ENCODE measurements around the gene ARL4A.
A peak's percentile ranks its signal among the peaks of the same experiment; 100 is the strongest.

ARL4A gene

DNA sequence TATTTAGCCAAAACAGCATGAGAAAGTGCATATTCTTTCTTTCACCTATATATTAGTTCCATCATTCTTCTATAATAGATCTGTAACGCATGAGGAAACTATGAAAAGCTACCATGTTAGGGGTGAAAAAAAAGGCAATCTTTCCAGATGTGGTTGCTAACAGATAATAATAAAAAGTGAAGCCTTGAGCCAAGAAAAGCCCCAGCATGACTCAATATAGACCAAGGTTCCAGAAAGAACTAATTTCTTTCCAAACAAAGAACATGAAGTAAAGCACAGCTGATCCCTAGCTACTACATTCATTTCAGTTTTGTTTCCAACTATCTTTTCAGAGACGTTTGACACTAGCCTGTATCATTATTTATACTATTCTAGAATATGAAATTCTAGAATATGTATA is 16.4 kb downstream of the ARL4A start:
- DNase-seq = no peak

DNA sequence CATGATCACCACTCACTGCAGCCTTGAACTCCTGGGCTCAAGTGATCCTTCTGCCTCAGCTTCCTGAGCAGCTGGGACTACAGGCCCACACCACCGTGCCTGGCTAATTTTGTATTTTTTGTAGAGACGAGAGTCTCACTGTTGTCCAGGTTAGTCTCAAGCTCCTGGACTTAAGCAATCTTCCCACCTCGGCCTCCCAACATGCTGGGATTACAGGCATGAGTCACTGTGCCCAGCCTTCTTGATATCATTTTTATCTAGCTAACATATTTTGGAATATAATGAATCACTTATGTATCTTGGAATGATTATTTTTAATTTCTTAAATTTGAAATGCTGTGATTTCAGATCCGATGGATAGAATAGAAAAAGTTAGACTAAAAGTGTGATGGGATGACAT is 18.4 kb downstream of the ARL4A start:
- DNase-seq = no peak

DNA sequence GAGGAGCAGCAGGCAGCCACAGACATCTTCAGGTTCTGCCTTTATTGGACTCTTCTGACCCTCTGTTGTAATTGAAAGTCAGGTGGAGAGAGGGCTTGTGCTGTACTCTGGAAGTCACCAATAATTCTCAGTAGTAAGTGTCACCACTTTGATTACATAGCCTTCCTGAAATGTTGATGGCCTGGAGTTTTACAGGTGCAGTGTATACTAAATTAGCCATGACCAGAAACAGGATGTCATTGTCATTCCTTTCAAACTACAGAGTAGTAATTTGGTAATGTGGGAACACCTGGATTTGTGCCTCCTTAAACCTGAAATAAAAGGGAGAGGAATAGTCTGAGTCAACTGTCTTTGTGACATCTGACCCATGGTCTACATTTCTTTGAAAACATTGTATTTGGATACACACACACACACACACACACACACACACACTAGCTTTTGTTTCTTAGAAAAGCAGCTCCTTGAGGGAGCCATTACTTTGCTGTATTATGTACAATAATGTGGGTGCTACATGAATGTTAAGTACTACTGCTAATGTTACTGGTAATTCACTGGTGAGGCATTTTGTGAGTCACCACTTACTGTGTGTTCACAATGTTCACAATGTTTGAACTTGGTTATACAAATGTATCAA is 19.6 kb downstream of the ARL4A start:
- DNase-seq = peak; percentile 95

DNA sequence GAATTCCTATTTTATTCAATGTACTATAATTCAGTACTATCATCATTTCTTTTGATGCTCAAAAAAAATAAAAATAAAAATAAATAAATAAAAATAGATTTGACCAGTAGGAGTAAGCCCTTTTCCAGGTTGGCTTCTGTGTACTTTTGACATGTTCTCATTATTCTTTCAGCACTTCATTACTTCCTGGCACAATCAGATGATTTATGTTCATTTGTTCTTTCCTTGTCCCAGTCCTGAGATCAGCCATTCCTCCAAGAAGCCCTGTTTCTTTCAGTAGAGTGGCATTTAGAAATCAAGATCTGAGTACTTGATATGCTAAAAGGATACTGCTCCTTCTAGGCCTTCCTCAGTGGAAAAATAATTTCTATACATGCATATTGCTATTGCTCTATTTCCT is 20.9 kb downstream of the ARL4A start:
- no peak for DNase-seq

DNA sequence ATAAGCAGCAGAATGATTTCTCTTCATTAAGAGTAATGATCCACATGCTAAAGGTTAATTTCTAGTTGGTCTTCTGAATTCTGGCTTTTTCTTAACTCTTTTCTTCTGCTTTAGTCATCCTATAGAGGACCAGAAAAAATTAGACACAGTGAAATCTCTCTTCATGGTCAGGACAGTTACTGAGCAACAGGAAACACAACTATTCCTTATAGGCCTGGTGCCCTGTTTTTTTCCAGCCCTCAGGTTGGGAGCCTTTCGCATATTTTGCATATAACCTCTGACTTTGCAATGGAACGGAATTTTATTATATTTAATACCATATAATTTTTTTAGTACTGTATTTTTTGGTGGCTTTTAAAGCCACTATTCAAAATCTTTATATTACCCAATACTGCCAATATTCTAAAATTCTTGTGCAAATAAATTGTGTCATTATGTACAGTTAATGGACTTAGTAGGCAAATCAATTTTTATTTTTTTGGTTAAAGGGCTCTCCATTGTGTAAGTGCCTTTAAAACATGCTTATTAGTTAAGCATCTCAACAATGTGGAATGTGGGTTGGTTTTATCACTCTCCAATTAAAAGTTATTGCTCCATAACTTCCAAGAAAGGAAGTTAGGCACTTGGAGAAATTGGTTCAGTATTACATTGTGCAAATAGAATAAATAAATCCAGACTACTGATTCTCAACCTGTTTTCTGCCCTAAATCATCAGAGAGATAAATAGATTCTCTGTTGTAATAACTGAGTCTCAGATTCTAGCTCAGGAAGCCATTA is 22.5 kb downstream of the ARL4A start:
- no peak for DNase-seq

DNA sequence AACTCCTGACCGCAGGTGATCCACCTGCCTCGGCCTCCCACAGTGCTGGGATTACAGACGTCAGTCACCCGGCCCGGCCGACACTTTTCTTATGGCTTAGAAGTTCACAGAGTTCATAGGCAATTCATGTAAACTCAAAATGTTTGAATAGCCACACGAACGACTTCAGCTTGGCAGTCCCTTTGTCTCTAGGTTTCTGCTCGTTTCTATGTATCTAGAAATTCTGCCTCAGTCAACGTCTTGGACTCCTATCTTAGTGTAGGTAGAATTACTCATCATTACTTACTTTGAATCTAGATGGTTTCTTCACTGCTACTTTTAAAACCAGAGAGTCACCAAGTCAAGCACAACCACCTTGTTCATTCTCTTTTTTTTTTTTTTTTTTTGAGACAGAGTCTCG is 23.7 kb downstream of the ARL4A start:
- no peak for DNase-seq

DNA sequence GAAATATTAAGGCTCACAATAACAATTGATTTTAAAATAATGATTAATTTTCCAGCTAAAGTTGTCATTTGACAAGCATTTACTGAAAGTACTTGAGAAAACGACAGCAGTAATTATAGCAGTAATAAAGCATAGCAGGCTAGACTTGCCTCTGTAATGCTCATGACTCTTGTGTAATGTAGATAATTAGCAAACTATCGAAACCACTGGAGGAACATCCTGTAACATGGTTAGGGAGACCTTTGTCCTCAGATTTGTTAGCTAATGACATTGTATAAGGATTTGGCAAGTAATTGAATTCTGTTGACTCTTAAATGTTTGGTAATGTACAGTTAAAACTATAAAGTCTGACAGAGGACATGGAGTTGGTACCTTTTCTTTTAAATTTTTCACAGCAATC is 24.8 kb downstream of the ARL4A start:
- DNase-seq = peak; percentile 59

DNA sequence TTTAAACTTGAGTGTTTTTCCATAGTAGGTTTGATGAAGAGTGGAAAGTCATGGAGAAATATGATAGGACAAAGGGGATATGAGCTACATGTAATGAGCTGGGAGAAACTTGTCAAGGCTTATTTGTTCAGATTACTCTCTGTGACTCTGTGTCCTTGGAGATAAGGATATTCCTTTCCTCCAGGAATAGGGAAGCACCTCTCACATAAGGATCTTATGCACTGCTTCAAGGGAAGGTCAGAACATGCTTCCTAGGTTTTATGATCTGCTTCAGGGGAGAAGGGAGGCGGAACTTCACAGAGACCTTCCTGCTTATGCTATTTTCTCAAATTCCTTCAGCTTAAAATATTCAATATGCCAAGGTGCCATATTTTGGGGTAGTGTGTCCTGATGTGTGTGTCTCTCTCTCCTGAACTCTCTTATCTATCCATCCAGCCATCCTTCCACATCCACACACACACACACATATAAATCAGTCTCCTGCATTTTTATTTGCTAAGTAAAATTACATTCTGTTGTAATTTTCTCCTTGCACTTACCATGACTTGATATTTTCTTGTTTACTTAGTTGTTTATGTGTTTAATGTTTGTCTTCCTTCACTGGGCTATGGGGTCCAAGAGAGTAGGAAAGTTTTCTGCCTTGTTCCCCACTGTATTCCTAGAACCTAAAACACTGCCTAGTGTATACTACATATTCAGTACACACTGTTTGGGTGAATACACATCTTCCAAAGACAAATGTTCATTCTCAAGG is 26.4 kb downstream of the ARL4A start:
- DNase-seq = no peak

DNA sequence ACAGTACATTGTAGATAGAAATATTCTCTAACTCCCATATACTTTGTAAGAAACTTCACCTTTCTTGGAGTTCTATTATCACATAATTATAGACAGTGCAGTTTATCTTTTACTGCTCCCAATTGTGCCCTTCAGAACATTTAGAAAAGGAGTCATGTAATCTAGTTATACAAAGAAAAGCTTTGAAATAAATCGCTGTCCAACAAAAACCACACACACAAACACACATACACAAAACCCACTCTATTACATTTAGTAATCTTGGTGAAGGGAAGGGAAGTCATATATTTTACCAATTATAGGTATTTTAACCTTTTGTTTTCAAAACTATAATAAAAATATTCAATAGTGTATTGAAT is 26.9 kb downstream of the ARL4A start:
- no peak for DNase-seq

DNA sequence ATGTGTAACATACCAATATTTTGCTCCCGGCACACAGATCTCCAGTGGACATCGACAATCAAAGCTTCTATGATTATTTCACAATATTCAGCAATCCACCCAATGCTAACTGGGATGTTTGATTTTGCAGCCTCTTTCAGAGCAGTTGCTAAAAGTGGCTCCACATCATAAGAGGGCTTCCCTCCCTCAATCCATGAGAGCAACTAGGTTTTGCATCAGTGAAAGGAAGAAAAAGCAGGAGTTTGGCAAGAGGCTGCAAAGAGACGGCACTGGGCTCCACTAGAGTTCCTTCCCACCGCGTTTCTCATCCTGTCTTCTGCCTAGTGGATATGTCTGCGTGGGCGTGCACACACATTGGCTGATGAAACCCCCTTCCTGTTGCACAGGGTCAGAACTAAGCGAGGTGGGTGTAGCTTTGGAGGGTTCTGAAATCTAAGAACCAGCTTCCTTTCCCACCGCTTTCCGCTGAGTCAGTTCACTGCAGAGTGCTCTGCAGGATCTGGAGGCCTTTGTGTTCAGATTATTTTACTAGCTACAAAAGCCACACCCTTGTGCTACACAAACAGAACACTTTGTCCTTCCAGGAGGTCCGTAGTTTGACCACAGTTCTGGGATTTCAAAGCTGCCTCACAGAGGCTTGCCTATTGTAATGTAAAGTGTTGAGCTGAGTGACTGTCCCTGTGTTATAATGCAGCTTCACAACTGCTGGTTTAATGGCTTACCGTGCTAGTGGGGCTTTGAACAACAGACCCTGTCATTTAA is 28.1 kb downstream of the ARL4A start:
- DNase-seq = peak; percentile 92

DNA sequence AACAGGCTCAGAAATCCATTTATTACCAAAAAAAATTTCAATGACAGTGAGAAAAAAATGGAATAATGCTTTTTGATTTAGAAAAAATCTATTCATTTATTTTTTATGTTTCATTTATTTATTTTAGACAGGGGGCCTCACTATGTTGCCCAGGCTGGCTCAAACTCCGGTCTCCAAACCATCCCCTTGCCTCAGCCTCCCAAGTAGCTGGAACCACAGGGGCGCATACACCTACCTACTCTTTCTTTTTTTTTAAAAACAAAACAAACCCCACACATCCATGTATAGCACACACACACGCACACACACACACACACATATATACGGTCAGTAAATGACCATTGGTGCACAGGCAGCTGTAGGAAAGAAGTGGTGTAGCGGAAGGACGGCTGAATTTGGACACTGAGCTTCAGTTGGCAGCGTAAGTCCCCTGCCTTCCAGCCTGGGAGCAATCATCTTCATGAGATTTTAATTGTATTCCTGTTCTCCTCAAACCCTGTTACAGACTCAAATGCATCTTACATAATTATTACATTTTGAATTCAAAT is 28.8 kb downstream of the ARL4A start:
- DNase-seq = peak; percentile 22

DNA sequence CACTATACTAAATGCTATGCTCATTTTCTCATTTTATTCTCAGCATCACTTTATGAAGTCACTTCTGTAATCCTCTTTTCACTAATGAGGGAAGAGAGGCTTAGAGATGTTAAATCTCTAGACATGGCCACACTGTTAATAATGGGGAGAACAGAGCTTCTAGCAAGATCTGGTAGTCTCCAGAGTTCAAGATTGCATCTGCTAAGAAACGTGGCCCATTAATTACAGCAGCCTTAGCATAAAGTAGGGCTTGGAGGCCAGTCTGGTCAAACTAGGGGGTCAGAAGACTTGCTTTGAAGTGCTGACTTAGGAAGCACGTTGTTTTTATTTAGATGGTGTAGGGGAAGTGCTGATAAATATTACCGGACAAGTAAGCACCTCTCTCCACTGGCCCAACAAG is 29.3 kb downstream of the ARL4A start:
- no peak for DNase-seq

DNA sequence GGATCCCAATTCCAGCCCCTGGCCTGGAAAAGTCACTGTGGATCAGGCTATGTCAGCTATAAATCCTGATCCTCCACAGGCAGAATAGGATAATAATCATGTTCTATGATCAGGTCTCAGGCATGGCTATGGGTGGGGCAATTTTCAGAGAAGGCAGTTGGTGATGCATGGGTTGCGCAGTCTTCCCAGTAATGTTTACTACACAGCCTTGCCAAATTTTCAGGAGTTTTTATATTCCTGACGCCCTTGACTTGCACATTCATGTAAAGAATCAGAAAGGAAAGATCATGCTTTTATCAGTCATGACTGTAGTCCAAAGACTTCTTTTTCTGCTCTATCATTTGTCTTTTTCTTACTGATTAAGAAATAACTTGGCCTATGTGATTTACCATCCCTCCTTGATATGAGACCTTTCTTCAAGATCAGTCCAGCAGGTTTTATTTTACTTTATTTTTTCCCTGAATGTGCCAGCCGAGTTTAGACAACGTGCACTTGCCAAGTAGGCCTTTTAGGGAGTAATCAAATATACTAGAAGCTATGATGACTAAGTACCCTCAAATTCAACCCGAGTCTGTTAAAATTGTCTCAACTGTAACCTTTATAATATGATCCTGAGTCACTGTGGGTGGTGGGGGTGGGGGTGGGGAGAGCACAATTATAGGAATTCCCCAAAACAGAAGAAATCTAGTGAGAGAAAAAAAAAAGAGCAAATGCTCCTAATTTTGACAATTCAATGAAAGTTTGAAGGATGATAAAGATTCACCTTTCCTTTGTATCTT is 31.9 kb downstream of the ARL4A start:
- DNase-seq = no peak

DNA sequence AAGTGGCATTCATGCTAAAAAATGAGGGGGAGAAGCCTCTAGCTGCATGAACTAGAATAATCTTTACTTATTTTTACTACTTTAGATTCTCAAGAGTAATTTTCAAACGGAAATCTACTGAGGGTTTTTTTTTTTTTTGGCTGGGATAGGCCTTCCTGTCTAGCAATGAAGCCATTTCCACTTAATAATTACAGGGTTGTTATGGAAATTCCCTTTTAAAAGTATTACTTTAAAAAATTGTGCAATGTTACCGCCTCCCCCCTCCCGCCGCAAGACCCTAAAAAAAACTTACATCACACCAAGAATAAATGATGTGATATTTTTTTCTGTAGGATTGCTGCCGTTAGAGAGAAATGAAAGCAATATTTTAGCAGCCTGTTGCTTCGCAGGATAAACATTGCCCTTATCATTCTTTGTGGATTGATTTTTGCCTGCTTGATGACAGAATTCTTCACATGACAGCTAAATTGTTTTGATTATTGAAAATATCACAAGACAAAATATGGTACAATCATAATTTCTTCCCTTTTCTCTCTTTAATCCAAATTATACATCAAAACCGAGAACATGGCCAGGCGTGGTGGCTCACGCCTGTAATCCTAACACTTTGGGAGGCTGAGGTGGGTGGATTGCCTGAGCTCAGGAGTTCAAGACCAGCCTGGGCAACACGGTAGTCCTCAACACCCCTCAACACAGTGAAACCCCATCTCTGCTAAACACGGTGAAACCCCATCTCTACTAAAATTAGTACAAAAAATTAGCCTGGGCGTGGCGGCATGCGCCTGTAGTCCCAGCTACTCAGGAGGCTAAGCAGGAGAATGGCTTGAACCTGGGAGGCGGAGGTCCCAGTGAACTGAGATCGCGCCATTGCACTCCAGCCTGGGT is 32.8 kb downstream of the ARL4A start:
- no peak for DNase-seq

DNA sequence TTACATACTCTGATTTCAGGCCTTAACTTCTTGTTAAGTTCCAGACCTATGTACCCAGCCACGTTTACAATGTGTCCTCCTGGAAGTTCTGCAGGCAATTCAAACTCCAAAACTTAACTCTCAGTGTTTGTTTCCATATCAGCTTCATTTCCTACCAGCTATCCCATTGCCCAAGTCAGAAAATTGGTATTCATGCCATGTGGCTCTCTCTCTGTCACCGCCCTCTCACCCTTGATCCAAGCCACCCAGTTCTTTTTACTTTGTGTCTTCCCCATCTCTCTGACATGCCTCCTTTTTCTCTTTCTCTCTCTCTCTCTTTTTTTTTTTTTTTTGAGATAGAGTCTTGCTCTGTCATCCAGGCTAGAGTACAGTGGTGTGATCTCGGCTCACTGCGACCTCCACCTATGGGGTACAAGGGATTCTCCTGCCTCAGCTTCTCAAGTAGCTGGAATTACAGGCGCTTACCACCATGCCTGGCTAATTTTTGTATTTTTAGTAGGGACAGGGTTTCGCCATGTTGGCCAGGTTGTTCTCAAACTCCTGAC is 33.9 kb downstream of the ARL4A start:
- no peak for DNase-seq

DNA sequence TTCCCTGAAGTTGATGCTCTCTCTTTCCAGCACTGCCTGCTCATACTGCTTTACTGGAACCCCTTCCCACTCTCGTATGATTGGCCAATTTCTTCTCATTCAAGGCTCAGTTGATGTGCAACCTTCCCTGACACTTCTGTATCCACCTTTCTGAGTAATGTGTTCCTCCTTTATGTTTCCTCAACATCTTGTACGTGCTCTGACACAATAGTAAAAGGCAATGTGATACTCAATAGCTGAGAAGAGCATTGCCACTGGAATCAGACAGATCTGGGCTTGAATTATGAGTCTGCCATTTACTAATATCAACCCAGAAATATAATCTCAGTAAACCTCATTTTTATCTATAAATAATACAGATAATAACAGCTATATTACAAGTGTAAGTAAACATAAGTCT is 34.7 kb downstream of the ARL4A start:
- DNase-seq = no peak

DNA sequence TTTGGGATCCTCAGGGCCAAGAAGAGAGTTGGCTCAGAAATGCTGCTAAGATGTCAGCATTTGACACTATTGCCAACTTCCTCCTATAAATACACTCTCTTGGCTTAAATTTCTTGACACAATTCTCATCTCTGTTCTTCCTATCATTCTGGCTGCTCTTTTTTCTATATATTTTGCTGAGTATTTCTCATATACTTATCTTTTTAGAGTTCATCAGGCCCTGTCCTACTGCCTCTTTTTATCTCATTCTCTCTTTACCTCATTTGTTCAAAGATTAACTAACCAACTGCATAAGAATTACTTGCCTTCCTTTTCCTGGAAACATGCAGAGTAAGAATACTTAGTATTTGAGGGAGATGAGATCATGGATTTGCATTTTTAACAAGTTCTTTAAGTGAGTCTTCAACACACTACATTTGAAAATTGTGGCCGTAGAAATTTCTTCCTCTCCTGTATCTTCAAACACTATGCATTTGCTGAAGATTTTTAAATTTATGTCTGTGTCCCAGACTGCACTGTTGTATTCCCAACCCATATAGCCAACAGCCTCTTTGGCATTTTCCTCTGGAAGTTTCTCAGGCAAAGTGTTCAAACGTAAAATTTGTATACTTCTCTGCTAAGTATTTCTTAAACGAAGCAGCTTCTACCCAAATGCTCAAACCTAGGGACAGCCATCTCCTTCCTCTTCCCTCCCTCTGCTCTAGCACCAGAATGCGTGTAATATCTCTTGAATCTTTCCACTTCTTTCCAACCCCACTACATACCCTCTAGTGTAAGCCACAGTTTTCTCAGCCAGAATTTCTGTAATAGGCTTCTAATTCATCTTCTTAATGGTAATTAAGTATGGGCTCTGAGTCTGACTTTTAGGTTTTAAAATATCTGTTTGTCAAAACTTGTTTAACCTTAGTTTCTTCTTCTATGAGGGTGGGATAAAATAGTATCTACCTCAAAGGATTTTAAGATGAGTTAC is 35.5 kb downstream of the ARL4A start:
- DNase-seq = no peak

DNA sequence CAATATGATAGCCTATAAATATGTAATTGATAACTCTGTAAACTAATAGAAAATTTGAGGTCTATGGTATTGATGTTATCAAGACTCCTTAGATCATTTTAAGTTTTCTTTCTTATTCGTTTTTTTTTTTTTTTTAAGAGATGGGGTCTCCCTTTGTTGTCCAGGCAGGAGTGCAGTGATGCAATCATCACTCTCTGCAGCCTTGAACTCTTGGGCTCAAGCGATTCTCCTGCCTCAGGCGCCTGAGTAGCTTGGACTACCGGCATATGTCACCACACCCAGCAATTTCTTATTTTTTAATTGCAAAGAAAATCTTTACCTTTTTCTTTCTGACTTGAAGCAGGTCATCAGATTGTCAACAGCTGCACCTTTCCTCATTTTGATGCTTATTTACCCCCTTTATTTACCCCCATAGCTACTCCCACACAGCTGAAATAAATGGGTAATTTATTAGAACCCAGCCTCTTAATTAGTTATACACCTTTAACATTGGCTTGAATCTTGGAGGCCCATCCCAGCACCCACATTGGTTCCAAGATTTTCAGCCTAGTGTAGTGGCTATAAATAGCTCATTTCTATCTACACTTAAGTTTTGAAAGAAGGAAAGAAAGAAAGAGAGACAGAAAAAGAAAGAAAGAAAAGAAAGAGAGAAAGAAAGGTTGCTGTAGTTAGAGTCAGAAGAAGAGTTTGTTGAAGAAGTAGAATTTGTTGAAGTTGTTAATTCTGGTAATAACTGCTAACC is 38.3 kb downstream of the ARL4A start:
- DNase-seq = no peak

DNA sequence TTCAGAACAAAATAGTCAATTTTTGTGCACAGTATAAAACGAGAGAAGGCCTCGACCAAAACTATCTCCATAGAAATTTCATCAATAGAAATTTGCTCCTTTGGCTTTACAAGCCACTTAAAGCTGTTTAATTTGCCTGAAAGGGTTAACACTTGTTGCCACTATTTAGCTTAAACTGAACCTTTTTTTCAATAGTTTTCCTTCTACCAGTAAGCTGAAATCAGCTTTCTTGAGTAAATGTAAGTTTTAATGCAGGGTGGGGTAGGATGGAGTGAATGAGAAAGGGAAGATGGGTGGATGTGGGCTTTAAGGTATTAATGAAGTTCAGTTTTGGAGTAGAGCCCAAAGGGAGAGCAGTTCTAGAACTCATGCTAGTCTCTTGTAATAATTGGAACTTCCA is 39.5 kb downstream of the ARL4A start:
- DNase-seq = no peak

All from NCI-H69 (cell line).